Fibroblast of skin of right biceps (primary cell): ENCODE results near the gene ANGPTL7.
"Not testable (repeated sequence)": the region's sequence is repeated elsewhere in the genome, so short reads cannot be mapped to it uniquely, and the experiment has no call there.

Source experiments
- DNase-seq: peaks from one replicate; pipeline ENCODE4 v3.0.0-alpha.2; 2013

ANGPTL7 gene

GRCh38 chr1:11188858-11189451 is at the start of gene ANGPTL7:
TSS of gene ANGPTL7 (plus strand) at chr1:11189355. CDS start at chr1:11189580, 225 bp downstream.
- no peak for DNase-seq

GRCh38 chr1:11142618-11143391 is 46.4 kb upstream of the ANGPTL7 start:
- DNase-seq = no peak

GRCh38 chr1:11143401-11143800 is 45.8 kb upstream of the ANGPTL7 start:
- no peak for DNase-seq

GRCh38 chr1:11143907-11144306 is 45.2 kb upstream of the ANGPTL7 start:
- DNase-seq = no peak

- no peak for DNase-seq
Observed at GRCh38 chr1:11144570-11145256, 44.4 kb upstream of the ANGPTL7 start.

DNA sequence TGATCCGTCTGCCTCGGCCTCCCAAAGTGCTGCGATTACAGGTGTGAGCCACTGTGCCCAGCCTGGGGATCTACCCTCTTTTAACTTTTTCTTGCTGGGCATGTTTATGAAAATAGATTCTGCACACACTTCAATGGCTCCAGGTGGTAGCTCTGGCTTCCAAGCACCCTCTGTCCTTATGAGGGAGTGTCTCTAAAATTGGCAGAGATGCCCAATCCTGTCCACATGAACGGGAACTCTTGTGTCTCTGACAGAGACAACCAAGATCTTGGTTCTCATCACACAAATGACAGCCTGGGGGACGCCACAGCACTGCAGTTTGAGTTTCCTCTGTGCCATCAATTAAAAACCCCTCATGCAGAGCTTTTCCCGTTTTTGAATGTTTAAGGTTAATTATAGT is 43.4 kb upstream of the ANGPTL7 start:
- DNase-seq = no peak

DNA sequence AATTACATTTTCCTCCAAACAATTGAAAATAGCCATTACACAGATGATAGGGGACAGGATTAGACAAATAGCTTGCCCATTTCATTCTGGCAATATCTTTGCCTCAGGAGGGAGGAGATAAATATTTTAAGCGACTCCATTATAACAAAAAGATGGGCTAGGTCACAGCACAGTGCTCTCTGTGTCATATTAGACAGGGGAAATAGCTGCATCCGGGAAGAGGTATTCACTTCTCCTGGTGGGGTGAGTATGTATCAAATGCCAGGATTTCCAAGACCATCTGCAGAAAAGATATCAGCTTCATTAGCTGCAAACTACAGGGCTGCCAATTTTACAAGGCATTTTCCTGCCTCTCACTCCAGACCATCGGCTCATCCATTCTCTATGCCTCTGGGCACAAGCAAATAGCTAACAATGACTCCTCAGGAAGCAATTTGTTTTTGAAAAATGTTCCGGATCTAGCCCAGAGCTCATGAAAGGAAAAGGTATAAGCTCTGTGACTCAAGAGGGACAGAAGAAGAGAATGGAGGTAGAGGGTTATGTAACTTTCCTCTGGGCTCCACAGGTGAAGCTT is 41.9 kb upstream of the ANGPTL7 start:
- no peak for DNase-seq

DNA sequence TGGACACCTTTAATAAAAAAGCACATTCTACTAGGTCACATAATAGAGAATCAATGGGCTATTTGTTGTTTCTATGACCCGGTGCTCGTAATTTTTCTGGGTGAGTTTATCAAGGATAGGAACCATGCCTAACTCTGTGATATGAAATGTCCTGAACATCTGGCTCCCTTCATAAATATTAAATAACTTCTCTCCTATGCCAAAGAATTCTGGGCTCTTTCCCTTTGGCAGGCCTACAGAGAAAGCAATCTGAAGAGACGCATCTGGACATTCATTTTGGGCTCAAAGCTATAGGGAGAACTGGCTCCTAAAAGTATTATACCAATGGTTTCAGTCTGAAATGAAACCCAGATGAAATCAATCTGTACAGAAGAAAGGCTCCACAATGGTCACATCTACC is 38.8 kb upstream of the ANGPTL7 start:
- no peak for DNase-seq

- no peak for DNase-seq
Observed at GRCh38 chr1:11151114-11151513, 38.0 kb upstream of the ANGPTL7 start.

- peak; percentile 51 for DNase-seq
Observed at GRCh38 chr1:11151826-11152612, 37.1 kb upstream of the ANGPTL7 start.

GRCh38 chr1:11152755-11153154 is 36.4 kb upstream of the ANGPTL7 start:
- DNase-seq = no peak

- no peak for DNase-seq
Observed at GRCh38 chr1:11153184-11153583, 36.0 kb upstream of the ANGPTL7 start.

DNA sequence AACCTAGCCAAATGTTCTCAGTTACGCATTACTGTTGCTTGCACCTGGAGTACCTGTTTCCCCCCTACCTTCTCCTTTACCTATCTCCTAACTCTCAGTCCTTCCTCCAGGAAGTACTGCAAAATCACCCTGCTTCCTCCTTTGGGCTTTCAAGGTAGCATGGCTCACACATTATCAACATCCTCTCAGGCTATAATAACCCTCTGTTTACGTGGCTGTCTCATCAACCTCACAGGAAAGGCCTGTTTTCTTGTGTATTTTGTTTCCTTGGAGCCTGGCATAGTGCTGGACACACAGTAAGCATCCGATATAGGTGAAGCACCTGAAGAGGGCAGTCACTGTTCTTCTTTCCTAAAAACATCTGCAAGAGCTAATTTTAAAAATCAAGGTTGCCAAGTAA is 32.7 kb upstream of the ANGPTL7 start:
- no peak for DNase-seq

- no peak for DNase-seq
Observed at GRCh38 chr1:11156963-11157362, 32.2 kb upstream of the ANGPTL7 start.

GRCh38 chr1:11157394-11157793 is 31.8 kb upstream of the ANGPTL7 start:
- no peak for DNase-seq

DNA sequence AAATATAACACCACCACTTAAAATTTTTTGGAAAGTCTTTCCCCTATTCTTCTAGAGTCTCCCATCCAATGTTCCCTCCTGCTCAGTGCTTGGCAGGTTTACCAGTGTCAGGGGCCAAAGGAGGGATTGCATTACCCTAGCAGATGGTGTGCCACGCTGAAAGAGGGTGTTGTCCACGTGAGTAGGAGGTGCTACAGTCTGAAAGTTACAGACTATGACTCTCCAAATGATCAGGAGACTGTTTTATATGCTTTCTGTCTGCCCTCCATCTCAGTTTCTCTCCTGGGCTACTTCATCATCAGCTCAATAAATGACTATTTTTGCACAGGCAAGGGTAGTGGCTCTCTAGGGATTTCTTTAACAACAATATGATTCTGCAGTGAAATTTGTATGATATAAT is 31.3 kb upstream of the ANGPTL7 start:
- peak; percentile 52 for DNase-seq

- DNase-seq = no peak
Observed at GRCh38 chr1:11158291-11158690, 30.9 kb upstream of the ANGPTL7 start.

- DNase-seq = peak; percentile 97
Observed at GRCh38 chr1:11158720-11159321, 30.3 kb upstream of the ANGPTL7 start.

GRCh38 chr1:11162752-11163151 is 26.4 kb upstream of the ANGPTL7 start:
- not testable (repeated sequence) for DNase-seq

- DNase-seq = not testable (repeated sequence)
Observed at GRCh38 chr1:11166744-11167143, 22.4 kb upstream of the ANGPTL7 start.

- DNase-seq = no peak
Observed at GRCh38 chr1:11168731-11169130, 20.4 kb upstream of the ANGPTL7 start.

DNA sequence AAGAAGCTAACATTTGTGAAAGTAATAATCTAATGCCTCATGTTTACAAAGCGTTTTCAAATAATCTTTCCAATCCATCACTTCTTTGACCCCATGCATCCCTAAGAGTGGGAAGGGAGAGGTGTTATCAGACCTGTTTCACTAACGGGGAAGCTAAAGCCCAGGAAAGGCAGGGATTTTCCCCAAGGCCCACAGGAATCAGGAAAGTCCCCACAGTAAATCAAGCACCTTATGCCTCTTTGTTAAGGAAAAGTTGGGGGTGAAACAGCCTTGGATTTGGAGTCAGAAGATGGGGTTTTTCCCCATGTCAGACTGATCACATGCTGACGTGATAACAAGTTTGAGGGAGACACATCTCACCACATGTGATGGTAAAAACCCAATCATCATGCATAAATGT is 20.0 kb upstream of the ANGPTL7 start:
- DNase-seq = no peak
